NOMO-1 treated with dmso at 0.1 percent for 144 hours (cell line): Measurements from ENCODE around the gene PLCB2.

Experiments
- DNase-seq: peaks from one replicate; lab custom pipeline; 2025; ENCODE audit not compliant: unreplicated experiment; lab: John Stamatoyannopoulos, UW

Gene PLCB2

GRCh38 chr15:40240619-40241221 is 67.0 kb downstream of the PLCB2 start:
- no peak for DNase-seq

GRCh38 chr15:40239693-40240618 is 67.8 kb downstream of the PLCB2 start:
- DNase-seq, result no peak

GRCh38 chr15:40239404-40239692 is 68.4 kb downstream of the PLCB2 start:
- DNase-seq, result no peak

- DNase-seq, result no peak
Observed at GRCh38 chr15:40238532-40239403, 69.0 kb downstream of the PLCB2 start, which contains the start of gene PAK6. PAK6 (plus strand) TSS chr15:40239063; CDS start chr15:40264786, 25,723 bp downstream.
